HepG2 (cell line): ENCODE measurements around the gene RNF5. TPM values are rescaled to one million over a fixed set of nuclear protein-coding genes. Genes with fewer than 3 reads are reported as not detected.
A peak's percentile ranks its signal among the peaks of the same experiment; 100 is the strongest.

Experiments
- CBX1 ChIP-seq: IDR thresholded peaks from one replicate; pipeline ENCODE4 v1.6.1; 2016; ENCODE audit warnings: antibody characterized with exemption, low read depth
- CCDC6 ChIP-seq: sonication (generic); formaldehyde crosslinking; IDR thresholded peaks from 2 replicates; pipeline ENCODE4 v1.8.1; 2022; ENCODE audit warnings: mild to moderate bottlenecking, missing genetic modification reagents, moderate library complexity
- DNMT3B ChIP-seq: conservative IDR thresholded peaks from 2 replicates; pipeline ENCODE4 v1.6.1; 2016; ENCODE audit warnings: missing biosample characterization, control low read depth
- FOSL1 ChIP-seq: sonication (generic); formaldehyde crosslinking; IDR thresholded peaks from 2 replicates; pipeline ENCODE4 v1.9.0; 2021; ENCODE audit warnings: missing genetic modification reagents, borderline replicate concordance
- GATA4 ChIP-seq: sonication (generic); IDR thresholded peaks from 2 replicates; pipeline ENCODE4 v1.6.1; 2016; ENCODE audit warnings: antibody characterized with exemption, low read depth, borderline replicate concordance
- HINFP ChIP-seq: sonication (generic); formaldehyde crosslinking; IDR thresholded peaks from 2 replicates; pipeline ENCODE4 v1.4.0; 2020; ENCODE audit warnings: low read depth, mild to moderate bottlenecking, missing genetic modification reagents
- HNF4A ChIP-seq: sonication (generic); formaldehyde crosslinking; IDR thresholded peaks from 2 replicates; pipeline ENCODE4 v1.4.0; 2020; ENCODE audit warnings: missing genetic modification reagents
- KLF16 ChIP-seq, 2 experiments: sonication (generic) in 1 of 2; formaldehyde crosslinking in 1 of 2; IDR thresholded peaks; 2 replicates each; pipeline versions ENCODE4 v1.6.1 to v1.8.0; 2016 to 2023; ENCODE audit warnings: missing genetic modification reagents in 2 of 2, missing compliant biosample characterization in 1 of 2
- MZF1 ChIP-seq: sonication (generic); formaldehyde crosslinking; IDR thresholded peaks from 2 replicates; pipeline ENCODE4 v1.8.1; 2023; ENCODE audit warnings: mild to moderate bottlenecking, missing genetic modification reagents, borderline replicate concordance
- NR1H2 ChIP-seq: sonication (generic); formaldehyde crosslinking; IDR thresholded peaks from 2 replicates; pipeline ENCODE4 v1.8.1; 2022; ENCODE audit warnings: low read depth, missing genetic modification reagents, borderline replicate concordance
- REL ChIP-seq: sonication (generic); formaldehyde crosslinking; conservative IDR thresholded peaks from 2 replicates; pipeline ENCODE4 v1.8.0; 2022; ENCODE audit warnings: mild to moderate bottlenecking, missing genetic modification reagents, moderate library complexity
- TIGD3 ChIP-seq: sonication (generic); formaldehyde crosslinking; IDR thresholded peaks from 2 replicates; pipeline ENCODE4 v1.5.1; 2020; ENCODE audit warnings: mild to moderate bottlenecking, missing genetic modification reagents, borderline replicate concordance
- USF2 ChIP-seq, 2 experiments: sonication (generic) in 1 of 2; formaldehyde crosslinking in 1 of 2; IDR thresholded peaks; 2 replicates each; pipeline versions ENCODE4 v1.5.1 to v1.6.1; 2011 to 2020; ENCODE audit warnings: borderline replicate concordance in 1 of 2, low read depth in 1 of 2, low read length in 1 of 2, mild to moderate bottlenecking in 1 of 2, missing genetic modification reagents in 1 of 2, moderate library complexity in 1 of 2
- ZBTB34 ChIP-seq: sonication (generic); formaldehyde crosslinking; IDR thresholded peaks from 2 replicates; pipeline ENCODE4 v1.8.0; 2022; ENCODE audit warnings: mild to moderate bottlenecking, missing genetic modification reagents
- ZNF335 ChIP-seq: sonication (generic); formaldehyde crosslinking; IDR thresholded peaks from 2 replicates; pipeline ENCODE4 v1.4.0; 2020; ENCODE audit warnings: missing genetic modification reagents
- ZNF460 ChIP-seq: sonication (generic); formaldehyde crosslinking; IDR thresholded peaks from 2 replicates; pipeline ENCODE4 v1.5.1; 2020; ENCODE audit warnings: missing genetic modification reagents, mild to moderate bottlenecking, borderline replicate concordance
- ZNF501 ChIP-seq: sonication (generic); formaldehyde crosslinking; IDR thresholded peaks from 2 replicates; pipeline ENCODE4 v1.5.1; 2020; ENCODE audit warnings: mild to moderate bottlenecking, moderate library complexity, missing genetic modification reagents
- ZNF691 ChIP-seq: sonication (generic); formaldehyde crosslinking; IDR thresholded peaks from 2 replicates; pipeline ENCODE4 v1.4.0; 2020; ENCODE audit warnings: missing genetic modification reagents, low read depth, mild to moderate bottlenecking, borderline replicate concordance
- ZNF782 ChIP-seq: sonication (generic); formaldehyde crosslinking; IDR thresholded peaks from 2 replicates; pipeline ENCODE4 v1.4.0; 2020; ENCODE audit warnings: missing genetic modification reagents, mild to moderate bottlenecking, borderline replicate concordance
- polyA plus RNA-seq, 8 experiments: library from polyadenylated mRNA; depleted of rRNA in 3 of 8; stranded (reverse) in 7 of 8; unstranded in 1 of 8; fragments of >200 nt; fragmentation: Illumina TruSeq in 4 of 8; extraction: Trizol in 4 of 8; gene quantifications; 2 replicates each; pipeline versions ENCODE4 v1.2.1 to v1.2.3, GENCODE V29; 2011 to 2016; ENCODE audit warnings: low read depth in 4 of 8, missing spikeins in 1 of 8, mixed read lengths in 1 of 8; ENCODE audit not compliant: insufficient read depth in 1 of 8
- total RNA-seq, 5 experiments: library from RNA; depleted of rRNA; stranded (reverse); fragments of >200 nt; fragmentation: Illumina TruSeq; extraction: Trizol; gene quantifications; 2 replicates each; pipeline ENCODE4 v1.2.3, GENCODE V29; 2016; ENCODE audit warnings: low read depth in 1 of 5

Gene RNF5
- total and polyA plus RNA-seq, 2 of the 13 experiments (the other 11 are each of a cell fraction or from before 2014, with no cell fraction given), result 98.0 to 131 TPM

- TF ChIP-seq TIGD3, result no peak
- TF ChIP-seq GATA4, result no peak
- no peak for TF ChIP-seq ZNF501 (CRISPR knock-in tag)
- TF ChIP-seq USF2 (IDR thresholded peaks at IDR 0.05; ENCODE audit: low read depth, low read length), result no peak
- TF ChIP-seq USF2 (CRISPR knock-in tag; IDR thresholded peaks at IDR 0.05; ENCODE audit: borderline replicate concordance), result no peak
- TF ChIP-seq REL (CRISPR knock-in tag), result peak; percentile 18; the same call in 1 of the 2 replicates
- peak; percentile 78 for TF ChIP-seq HNF4A
- TF ChIP-seq MZF1 (CRISPR knock-in tag), result no peak
- TF ChIP-seq HINFP (CRISPR knock-in tag), result no peak
- peak; percentile 55; the same call in 1 of the 2 replicates for TF ChIP-seq ZNF691 (CRISPR knock-in tag)
- TF ChIP-seq ZNF782 (CRISPR knock-in tag), result peak; percentile 42; the same call in 1 of the 2 replicates
- TF ChIP-seq FOSL1, result no peak
- no peak for TF ChIP-seq CCDC6 (CRISPR knock-in tag)
- no peak; a peak in 1 of 4 replicates for TF ChIP-seq KLF16 (CRISPR knock-in tag; IDR thresholded peaks at IDR 0.05)
- no peak for TF ChIP-seq ZNF460
- TF ChIP-seq DNMT3B (CRISPR knock-in tag), result no peak
- TF ChIP-seq NR1H2 (CRISPR knock-in tag), result no peak
- no peak for TF ChIP-seq ZBTB34 (CRISPR knock-in tag)
- no peak; the same call in 1 of the 2 replicates for TF ChIP-seq ZNF335 (CRISPR knock-in tag)
- TF ChIP-seq CBX1, result peak; percentile 80
Observed at GRCh38 chr6:32175711-32176475, 2.3 kb upstream of the RNF5 start, which contains the start of gene AGPAT1 (continued).
